Naive thymus-derived CD4-positive, alpha-beta T cell (primary cell): ENCODE data around the gene TMEM53. TPM values are rescaled to one million over a fixed set of nuclear protein-coding genes. Genes with fewer than 3 reads are reported as not detected.

Experiments
- ATAC-seq: fragments of 150-1000 bp; cut with Tn5 transposase; 2 replicates; pipeline ENCODE4 v1.10.0; 2021; ENCODE audit warnings: mild to moderate bottlenecking, moderate library complexity
- CTCF ChIA-PET: fragments of 350-600 bp; sonication (Branson Sonifier 250); formaldehyde crosslinking; loops from one replicate; lab custom pipeline; 2021; ENCODE audit warnings: antibody characterized with exemption; lab: Charles Lee
- POLR2A ChIA-PET: fragments of 350-600 bp; sonication (Branson Sonifier 250); formaldehyde crosslinking; loops from one replicate; lab custom pipeline; 2021; ENCODE audit warnings: antibody characterized with exemption, inconsistent platforms; lab: Charles Lee
- DNase-seq, 9 donors: peaks; one replicate each; pipeline versions ENCODE4 v3.0.0 to v3.0.0-alpha.2; 2020 to 2022; ENCODE audit warnings: mixed read lengths in 1 of 9
- H3K27ac ChIP-seq: one replicate; pipeline ENCODE4 v1.7.0; 2013; ENCODE audit warnings: mild to moderate bottlenecking, low read depth, low read length, moderate library complexity
- H3K27me3 ChIP-seq, 2 donors: one replicate each; pipeline ENCODE4 v1.7.0; 2013; ENCODE audit warnings: low read length in 2 of 2, mild to moderate bottlenecking in 2 of 2, moderate library complexity in 2 of 2; ENCODE audit not compliant: control insufficient read depth in 2 of 2, insufficient read depth in 2 of 2
- H3K36me3 ChIP-seq, 3 experiments: 1 replicate in 2 of 3; 2 replicates in 1 of 3; pipeline ENCODE4 v1.7.0; 2013; ENCODE audit warnings: low read length in 3 of 3, mild to moderate bottlenecking in 3 of 3, moderate library complexity in 1 of 3; ENCODE audit not compliant: insufficient read depth in 3 of 3, control insufficient read depth in 2 of 3
- H3K4me1 ChIP-seq, 2 donors: one replicate each; pipeline ENCODE4 v1.7.0; 2013; ENCODE audit warnings: low read length in 2 of 2, mild to moderate bottlenecking in 2 of 2, moderate library complexity in 1 of 2; ENCODE audit not compliant: control insufficient read depth in 2 of 2, insufficient read depth in 2 of 2
- H3K4me3 ChIP-seq: 2 replicates; pipeline ENCODE4 v1.7.0; 2013; ENCODE audit warnings: mild to moderate bottlenecking, low read length
- H3K9me3 ChIP-seq, 3 experiments: 1 replicate in 2 of 3; 2 replicates in 1 of 3; pipeline ENCODE4 v1.7.0; 2013; ENCODE audit warnings: low read length in 3 of 3; ENCODE audit not compliant: control insufficient read depth in 2 of 3
- H3K27ac Mint-ChIP-seq, 9 donors: one replicate each; pipeline ENCODE4 v1.8.0; 2020 to 2022; ENCODE audit warnings: mixed read lengths in 9 of 9, mild to moderate bottlenecking in 8 of 9, moderate library complexity in 5 of 9, inconsistent platforms in 2 of 9
- H3K27me3 Mint-ChIP-seq, 5 donors: one replicate each; pipeline ENCODE4 v1.8.0; 2021 to 2022; ENCODE audit warnings: mixed read lengths in 5 of 5, mild to moderate bottlenecking in 1 of 5
- H3K36me3 Mint-ChIP-seq, 5 donors: one replicate each; pipeline ENCODE4 v1.8.0; 2020 to 2022; ENCODE audit warnings: mixed read lengths in 5 of 5, mild to moderate bottlenecking in 3 of 5, inconsistent platforms in 1 of 5
- H3K4me1 Mint-ChIP-seq, 7 donors: one replicate each; pipeline ENCODE4 v1.8.0; 2020 to 2022; ENCODE audit warnings: mixed read lengths in 7 of 7, mild to moderate bottlenecking in 3 of 7, inconsistent platforms in 1 of 7
- H3K4me3 Mint-ChIP-seq, 10 donors: one replicate each; pipeline ENCODE4 v1.8.0; 2020 to 2022; ENCODE audit warnings: mild to moderate bottlenecking in 10 of 10, mixed read lengths in 10 of 10, moderate library complexity in 6 of 10, inconsistent platforms in 2 of 10
- H3K9me3 Mint-ChIP-seq, 11 donors: one replicate each; pipeline ENCODE4 v1.8.0; 2020 to 2022; ENCODE audit warnings: mixed read lengths in 11 of 11, mild to moderate bottlenecking in 4 of 11, inconsistent platforms in 1 of 11, moderate library complexity in 1 of 11
- intact Hi-C, 2 donors: fragments of 100-400 bp; cut with micrococcal nuclease; formaldehyde crosslinking; loops; one replicate each; pipeline ENCODE4 v1.15.1; 2023
- polyA plus RNA-seq, 2 donors: library from polyadenylated mRNA; unstranded; fragments of 300-500 nt; fragmentation: Illumina TruSeq; gene quantifications; one replicate each; pipeline ENCODE4 v1.2.3, GENCODE V29; 2021
- total RNA-seq, 6 experiments: library from RNA in 5 of 6; stranded (reverse) in 5 of 6; gene quantifications; 1 replicate in 5 of 6; 2 replicates in 1 of 6; pipeline ENCODE4 v1.2.3 and lab custom pipeline; 2021 to 2026

TMEM53 gene
- total and polyA plus RNA-seq, 7 experiments from 2014 or later, result 1.6 to 3.5 (median 2.9) TPM

DNA sequence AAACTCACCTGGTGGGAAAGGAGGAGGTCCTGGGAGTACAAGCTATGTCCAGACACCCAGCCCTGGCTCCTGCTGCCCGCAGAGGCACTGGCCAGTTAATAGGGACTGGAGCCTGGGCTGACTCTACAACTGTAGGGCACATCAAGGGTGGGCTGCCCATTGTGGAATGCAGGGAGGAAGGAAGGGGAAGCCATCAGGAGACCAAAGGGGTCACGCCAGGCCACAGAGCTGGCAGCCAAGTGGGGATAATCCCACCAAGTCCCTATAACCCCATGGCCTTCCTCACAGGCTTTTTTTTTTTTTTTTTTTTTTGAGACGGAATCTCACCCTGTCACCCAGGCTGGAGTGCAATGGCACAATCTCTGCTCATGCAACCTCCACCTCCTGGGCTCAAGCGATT is 14.7 kb downstream of the TMEM53 start:
- H3K36me3 ChIP-seq, result peaks cover 0 to 6% (median 0%) of the 10 kb centered on the region in 3 experiments
- peaks cover 0 to 4% of the 10 kb centered on the region in 2 donors for H3K4me1 ChIP-seq
- H3K27ac Mint-ChIP-seq, result no peak overlapping the region
- ChIA-PET POLR2A (no interaction called here), CTCF (no interaction called here)
- H3K9me3 Mint-ChIP-seq, result no peaks in the 10 kb centered on the region
- intact Hi-C loops, result no loop called here
- no peak overlapping the region for H3K4me3 ChIP-seq
- DNase-seq (no peak), ATAC-seq (no peak)
- H3K9me3 ChIP-seq, result no peaks in the 10 kb centered on the region
- no peak overlapping the region for H3K27ac ChIP-seq
- peaks cover 0 to 4% (median 0%) of the 10 kb centered on the region in 5 donors for H3K36me3 Mint-ChIP-seq
- H3K4me3 Mint-ChIP-seq, result no peak overlapping the region
- H3K27me3 ChIP-seq, result no peaks in the 10 kb centered on the region
- peaks cover 3 to 9% (median 8%) of the 10 kb centered on the region in 7 donors for H3K4me1 Mint-ChIP-seq
- no peaks in the 10 kb centered on the region for H3K27me3 Mint-ChIP-seq

DNA sequence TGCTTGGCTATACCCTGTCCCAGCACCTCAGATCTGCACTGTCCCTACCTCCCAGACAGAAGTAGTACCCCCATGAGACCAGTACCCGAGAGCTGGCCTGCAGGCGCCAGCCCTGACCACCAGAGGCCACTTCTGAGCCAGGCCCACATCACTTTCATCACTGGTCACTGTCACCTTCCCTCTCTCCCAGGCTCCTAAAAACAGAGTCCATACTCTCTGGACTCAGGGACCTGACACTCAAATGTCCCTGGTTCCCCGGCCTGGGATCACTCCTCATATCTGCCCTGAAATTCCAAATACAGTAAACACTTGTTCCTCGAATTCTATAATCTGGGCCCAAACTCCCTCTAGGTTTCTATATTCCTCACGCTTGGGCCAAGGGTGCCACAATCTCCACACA is 18.7 kb downstream of the TMEM53 start:
- Histone ChIP-seq H3K9me3 (no peaks in the 10 kb centered on the region), H3K4me1 (no peaks in the 10 kb centered on the region), H3K27me3 (no peaks in the 10 kb centered on the region), H3K36me3 (peaks cover 0 to 15% (median 0%) of the 10 kb centered on the region in 3 experiments), H3K27ac (no peak overlapping the region), H3K4me3 (no peak overlapping the region)
- peaks cover 0 to 5% (median 0%) of the 10 kb centered on the region in 7 donors for H3K4me1 Mint-ChIP-seq
- POLR2A ChIA-PET, result no interaction called here
- H3K9me3 Mint-ChIP-seq, result no peaks in the 10 kb centered on the region
- DNase-seq (peak in 1 of 9 donors; percentile 5), ATAC-seq (no peak)
- H3K27ac Mint-ChIP-seq, result peak overlapping the region in 1 of 9 donors; percentile 45
- no peaks in the 10 kb centered on the region for H3K27me3 Mint-ChIP-seq
- CTCF ChIA-PET, result interaction anchor here (1.5 kb wide), 1 partner anchor 91 kb away, joined by 3 read pairs; no protein-coding TSS in a partner anchor
- peaks cover 0 to 12% (median 0%) of the 10 kb centered on the region in 5 donors for H3K36me3 Mint-ChIP-seq
- intact Hi-C loops, result no loop called here
- no peak overlapping the region for H3K4me3 Mint-ChIP-seq

DNA sequence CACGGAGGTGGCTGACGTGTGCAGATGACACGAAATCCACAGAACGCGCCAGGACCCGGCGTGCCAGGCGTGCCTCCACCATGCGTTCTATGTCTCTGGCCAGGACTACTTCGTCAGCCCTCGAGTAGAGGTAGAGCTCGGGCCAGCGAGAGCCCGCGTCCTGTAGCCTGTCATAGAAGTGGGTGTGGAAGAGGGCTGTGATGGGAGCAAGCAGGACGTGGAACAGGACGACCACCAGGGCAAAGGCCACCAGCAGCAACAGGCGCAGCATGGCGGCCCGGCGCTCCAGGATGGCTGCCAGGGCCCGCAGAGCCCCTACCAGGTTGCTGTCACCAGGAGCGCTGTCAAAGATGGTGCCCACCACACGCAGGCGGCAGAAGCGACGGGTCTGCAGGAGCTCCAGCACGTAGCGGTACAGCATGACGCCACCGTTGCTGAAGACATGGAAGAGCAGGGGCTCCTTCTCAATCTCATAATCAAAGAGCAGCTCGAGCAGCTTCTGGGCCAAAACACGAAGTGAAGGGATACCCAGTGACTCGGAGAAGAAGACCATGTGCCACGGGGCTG is 19.6 kb downstream of the TMEM53 start:
- no peak for ATAC-seq

DNA sequence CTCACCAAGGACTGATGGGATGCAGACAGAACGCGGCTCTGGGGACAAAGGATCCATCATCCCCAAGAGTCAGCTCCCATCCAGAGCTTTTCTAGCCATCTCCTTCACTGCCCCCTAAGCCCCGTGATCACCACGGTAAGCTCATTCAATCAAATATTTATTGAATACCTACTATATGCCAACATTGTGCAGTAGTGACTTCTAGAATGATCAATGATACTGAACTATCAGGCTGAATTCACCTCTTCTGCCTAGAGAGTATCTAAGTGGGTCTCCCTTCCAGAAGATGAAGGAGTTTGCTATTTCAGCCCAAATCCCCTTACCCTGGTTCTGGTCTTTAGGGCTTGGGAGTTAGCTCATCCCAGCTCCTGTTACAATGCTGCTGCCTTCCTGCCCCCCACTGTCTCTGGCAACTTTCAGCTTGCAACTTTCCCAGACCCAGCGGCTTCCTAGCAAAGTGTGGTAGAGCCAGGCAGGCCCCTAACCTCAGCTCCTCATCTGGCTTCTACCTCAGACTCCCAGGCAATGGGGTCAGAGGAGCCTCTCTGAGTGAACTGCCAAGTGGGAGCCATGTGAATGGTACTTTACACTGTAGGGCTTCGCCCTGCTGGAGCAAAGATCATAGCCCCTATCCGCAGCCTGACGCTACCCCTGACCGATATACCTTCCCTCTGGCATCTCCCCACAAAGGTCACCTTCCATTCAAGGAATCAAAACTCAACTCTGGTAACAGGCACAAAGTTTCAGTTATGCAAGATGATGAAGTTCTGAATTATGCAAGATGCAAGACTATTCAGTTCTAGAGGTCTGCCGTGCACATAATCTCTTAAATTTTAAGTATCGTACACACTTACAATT is 20.9 kb downstream of the TMEM53 start:
- Mint-ChIP-seq H3K36me3 (peaks cover 5 to 26% (median 5%) of the 10 kb centered on the region in 5 donors), H3K4me1 (peaks cover 0 to 5% (median 0%) of the 10 kb centered on the region in 7 donors), H3K4me3 (no peak overlapping the region), H3K27me3 (no peaks in the 10 kb centered on the region), H3K27ac (peak overlapping the region in 3 of 9 donors; percentile 7 to 58 (median 23)), H3K9me3 (no peaks in the 10 kb centered on the region)
- ChIA-PET POLR2A (interaction anchor here (1.1 to 1.9 kb wide), 2 partner anchors 19 to 22 kb away, joined by 3 to 14 read pairs; no protein-coding TSS in a partner anchor), CTCF (interaction anchor here (0.5 to 3.4 kb wide), 22 partner anchors 9 to 437 kb away, joined by 3 to 65 read pairs (median 7); no protein-coding TSS in a partner anchor)
- no peak for DNase-seq
- ATAC-seq, result no peak
- Histone ChIP-seq H3K27me3 (no peaks in the 10 kb centered on the region), H3K27ac (no peak overlapping the region), H3K9me3 (no peaks in the 10 kb centered on the region), H3K4me3 (no peak overlapping the region), H3K36me3 (peaks cover 0 to 38% (median 2%) of the 10 kb centered on the region in 3 experiments), H3K4me1 (no peaks in the 10 kb centered on the region)
- intact Hi-C loops, result loop anchor here (1.0 to 5.0 kb wide), 6 partner anchors 21 to 436 kb away; partner anchors contain the start of genes ARMH1 (in 1 of the 2) and TMEM53 (in 1 of the 2)

More for the DNA sequence above, 19.6 kb downstream of the TMEM53 start:
- ChIA-PET POLR2A (no interaction called here), CTCF (interaction anchor here (0.6 to 1.5 kb wide), 4 partner anchors 38 to 273 kb away, joined by 3 to 5 read pairs (median 4); no protein-coding TSS in a partner anchor)
- H3K27me3 Mint-ChIP-seq, result no peaks in the 10 kb centered on the region
- Histone ChIP-seq H3K27me3 (no peaks in the 10 kb centered on the region), H3K4me3 (no peak overlapping the region), H3K4me1 (no peaks in the 10 kb centered on the region), H3K27ac (no peak overlapping the region), H3K9me3 (no peaks in the 10 kb centered on the region), H3K36me3 (peaks cover 0 to 24% (median 0%) of the 10 kb centered on the region in 3 experiments)
- intact Hi-C loops, result loop anchor here in 1 of 2 donors (5.0 kb wide), 1 partner anchor 437 kb away; no protein-coding TSS in a partner anchor
- no peak overlapping the region for H3K27ac Mint-ChIP-seq
- DNase-seq, result peak in 1 of 9 donors; percentile 7
- H3K4me1 Mint-ChIP-seq, result peaks cover 0 to 5% (median 0%) of the 10 kb centered on the region in 7 donors
- H3K9me3 Mint-ChIP-seq, result no peaks in the 10 kb centered on the region
- no peak overlapping the region for H3K4me3 Mint-ChIP-seq
- peaks cover 0 to 14% (median 0%) of the 10 kb centered on the region in 5 donors for H3K36me3 Mint-ChIP-seq

DNA sequence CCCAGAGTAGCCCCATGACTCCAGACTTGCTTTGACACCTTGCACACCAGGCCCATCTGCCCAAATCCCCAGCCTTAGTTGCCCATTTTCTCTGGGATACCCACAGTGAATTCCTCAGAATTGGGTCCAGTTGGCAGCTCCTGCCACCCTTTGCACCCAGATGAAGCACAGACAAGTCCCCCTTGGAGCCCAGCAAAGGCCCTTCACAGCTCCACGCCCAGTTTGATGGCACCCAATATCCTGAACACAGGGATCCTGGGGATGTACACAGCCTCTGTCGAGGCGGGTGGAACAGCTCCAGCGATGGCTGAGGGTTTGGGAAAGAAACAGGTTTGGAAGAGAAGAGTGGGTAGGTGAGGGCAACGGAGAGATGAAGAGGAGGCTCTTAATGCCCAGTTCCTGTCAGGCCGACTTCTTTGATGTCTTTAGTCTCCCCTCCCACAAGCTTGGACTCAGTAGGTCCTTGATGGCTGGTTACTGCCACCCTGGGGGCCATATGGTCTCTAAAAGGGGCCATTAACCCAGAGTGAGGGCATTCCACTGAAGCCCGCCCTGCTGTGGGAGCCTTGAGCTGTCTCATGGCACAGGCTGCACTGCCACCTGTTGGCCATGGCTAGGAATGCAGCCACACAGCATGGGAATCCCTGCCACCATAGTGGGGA is 21.7 kb downstream of the TMEM53 start:
- Histone ChIP-seq H3K4me3 (no peak overlapping the region), H3K4me1 (no peaks in the 10 kb centered on the region), H3K9me3 (no peaks in the 10 kb centered on the region), H3K27me3 (no peaks in the 10 kb centered on the region), H3K27ac (peak overlapping the region; percentile 45), H3K36me3 (peaks cover 0 to 45% (median 6%) of the 10 kb centered on the region in 3 experiments)
- Mint-ChIP-seq H3K36me3 (peaks cover 5 to 31% (median 5%) of the 10 kb centered on the region in 5 donors), H3K27me3 (no peaks in the 10 kb centered on the region), H3K4me3 (no peak overlapping the region), H3K9me3 (no peaks in the 10 kb centered on the region), H3K4me1 (peaks cover 0 to 5% (median 0%) of the 10 kb centered on the region in 7 donors), H3K27ac (peak overlapping the region in 7 of 9 donors; percentile 8 to 75 (median 68))
- CTCF ChIA-PET, result interaction anchor here (0.5 to 3.4 kb wide), 28 partner anchors 10 to 436 kb away, joined by 3 to 65 read pairs (median 5); no protein-coding TSS in a partner anchor
- ATAC-seq (peak; percentile 96), DNase-seq (peak; percentile 38 to 78 (median 63))
- intact Hi-C loops, result loop anchor here (1.0 to 5.0 kb wide), 7 partner anchors 20 to 435 kb away; partner anchors contain the start of genes ARMH1 (in 1 of the 2) and TMEM53 (in 1 of the 2)
- POLR2A ChIA-PET, result interaction anchor here (1.0 to 1.9 kb wide), 3 partner anchors 18 to 21 kb away, joined by 3 to 14 read pairs (median 5); no protein-coding TSS in a partner anchor
